Adrenal gland (tissue), 5 donors: Measurements from ENCODE around the gene PRKG1.

Source experiments
- POLR2A ChIP-seq, 2 donors: fragments of 450-650 bp; IDR thresholded peaks; one replicate each; pipeline ENCODE4 v1.6.1; 2017; ENCODE audit warnings: antibody characterized with exemption in 2 of 2, mild to moderate bottlenecking in 2 of 2, moderate library complexity in 1 of 2
- TF ChIP-seq, protein P1 (sequence below), 6 experiments: fragments of 450-650 bp in 4 of 6; fragments of 200-600 bp in 2 of 6; sonication (generic) in 1 of 6; IDR thresholded peaks; 1 replicate in 5 of 6; 2 replicates in 1 of 6; pipeline versions ENCODE4 v1.5.1 to v1.8.0; 2016 to 2021; ENCODE audit warnings: antibody characterized with exemption in 6 of 6, mild to moderate bottlenecking in 2 of 6, moderate library complexity in 1 of 6
- donor health status: DM: no; HTN: no; CAD: no.

DNA sequence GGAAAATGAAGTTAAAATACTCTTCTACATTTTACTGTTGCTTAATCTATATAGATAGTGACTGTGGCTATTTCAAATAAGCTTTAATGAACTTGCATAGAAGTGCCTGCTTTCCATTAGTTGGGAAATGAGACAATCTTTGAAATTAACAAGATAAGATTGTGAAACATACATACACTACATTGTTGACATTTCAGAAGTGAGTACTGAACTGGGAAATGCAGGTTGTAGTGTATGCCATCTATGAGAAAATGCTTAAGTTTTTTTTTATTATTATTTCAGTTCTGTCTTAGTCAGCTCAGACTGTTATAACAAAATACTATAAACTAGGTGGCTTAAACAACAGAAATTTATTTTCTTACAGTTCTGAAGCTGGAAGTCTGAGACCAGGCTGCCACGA is 674.7 kb downstream of the PRKG1 start:
- TF ChIP-seq, protein P1, sequence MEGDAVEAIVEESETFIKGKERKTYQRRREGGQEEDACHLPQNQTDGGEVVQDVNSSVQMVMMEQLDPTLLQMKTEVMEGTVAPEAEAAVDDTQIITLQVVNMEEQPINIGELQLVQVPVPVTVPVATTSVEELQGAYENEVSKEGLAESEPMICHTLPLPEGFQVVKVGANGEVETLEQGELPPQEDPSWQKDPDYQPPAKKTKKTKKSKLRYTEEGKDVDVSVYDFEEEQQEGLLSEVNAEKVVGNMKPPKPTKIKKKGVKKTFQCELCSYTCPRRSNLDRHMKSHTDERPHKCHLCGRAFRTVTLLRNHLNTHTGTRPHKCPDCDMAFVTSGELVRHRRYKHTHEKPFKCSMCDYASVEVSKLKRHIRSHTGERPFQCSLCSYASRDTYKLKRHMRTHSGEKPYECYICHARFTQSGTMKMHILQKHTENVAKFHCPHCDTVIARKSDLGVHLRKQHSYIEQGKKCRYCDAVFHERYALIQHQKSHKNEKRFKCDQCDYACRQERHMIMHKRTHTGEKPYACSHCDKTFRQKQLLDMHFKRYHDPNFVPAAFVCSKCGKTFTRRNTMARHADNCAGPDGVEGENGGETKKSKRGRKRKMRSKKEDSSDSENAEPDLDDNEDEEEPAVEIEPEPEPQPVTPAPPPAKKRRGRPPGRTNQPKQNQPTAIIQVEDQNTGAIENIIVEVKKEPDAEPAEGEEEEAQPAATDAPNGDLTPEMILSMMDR (IDR thresholded peaks at IDR 0.05), result no peak
- TF ChIP-seq POLR2A (IDR thresholded peaks at IDR 0.05), result no peak
